GM12891 (cell line): ENCODE data around the gene CD33. TPM values are rescaled to one million over a fixed set of nuclear protein-coding genes. Genes with fewer than 3 reads are reported as not detected.
"Not testable (repeated sequence)": the region's sequence is repeated elsewhere in the genome, so short reads cannot be mapped to it uniquely, and the experiment has no call there.

ENCODE experiments used
- DNase-seq: peaks from one replicate; pipeline ENCODE4 v3.0.0; 2011; ENCODE audit warnings: low spot score; ENCODE audit not compliant: insufficient read length
- FAIRE-seq: peaks from 2 replicates; lab custom pipeline; 2011; peaks lifted over from hg19 to GRCh38; lab: Jason Lieb, UNC
- PAX5 ChIP-seq: IDR thresholded peaks from 2 replicates; pipeline ENCODE4 v1.6.1; 2011; ENCODE audit warnings: low read length, moderate library complexity, mild to moderate bottlenecking; ENCODE audit not compliant: insufficient read depth, severe bottlenecking
- POLR2A ChIP-seq: IDR thresholded peaks from 2 replicates; pipeline ENCODE4 v1.6.1; 2011; ENCODE audit warnings: low read depth, low read length, control low read depth
- POLR2AphosphoS5 ChIP-seq: IDR thresholded peaks from 2 replicates; pipeline ENCODE4 v1.6.1; 2011; ENCODE audit warnings: low read depth, low read length, control low read depth
- POU2F2 ChIP-seq: IDR thresholded peaks from 2 replicates; pipeline ENCODE4 v1.6.1; 2011; ENCODE audit warnings: low read depth, mild to moderate bottlenecking, control low read depth, low read length, moderate library complexity
- SPI1 ChIP-seq: IDR thresholded peaks from 2 replicates; pipeline ENCODE4 v1.6.1; 2011; ENCODE audit warnings: low read depth, low read length, control low read depth
- TAF1 ChIP-seq: IDR thresholded peaks from 2 replicates; pipeline ENCODE4 v1.6.1; 2011; ENCODE audit warnings: low read depth, low read length, control low read depth
- polyA plus RNA-seq: library from polyadenylated mRNA; unstranded; fragments of >200 nt; gene quantifications from one replicate; pipeline ENCODE4 v1.2.1, GENCODE V29; 2012; ENCODE audit warnings: low read depth, missing spikeins, inconsistent platforms; ENCODE audit not compliant: missing spikeins

The CD33 gene
- 2.2 TPM for polyA plus RNA-seq

DNA sequence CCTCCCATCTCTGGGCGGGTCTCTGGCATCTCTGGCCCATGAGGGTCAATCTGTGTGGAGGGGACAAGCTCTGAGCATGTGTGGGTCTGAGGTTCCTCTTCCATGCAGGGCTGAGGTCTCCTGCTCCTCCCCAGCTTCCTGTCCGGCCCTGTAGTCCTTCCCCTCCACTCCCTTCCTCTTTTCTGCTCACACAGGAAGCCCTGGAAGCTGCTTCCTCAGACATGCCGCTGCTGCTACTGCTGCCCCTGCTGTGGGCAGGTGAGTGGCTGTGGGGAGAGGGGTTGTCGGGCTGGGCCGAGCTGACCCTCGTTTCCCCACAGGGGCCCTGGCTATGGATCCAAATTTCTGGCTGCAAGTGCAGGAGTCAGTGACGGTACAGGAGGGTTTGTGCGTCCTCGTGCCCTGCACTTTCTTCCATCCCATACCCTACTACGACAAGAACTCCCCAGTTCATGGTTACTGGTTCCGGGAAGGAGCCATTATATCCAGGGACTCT, at the start of gene CD33:
TSS of gene CD33 (plus strand) at position 183 of the 496 bp plus-strand sequence. CDS start at position 222, 39 bp downstream.
- FAIRE-seq, DNase-seq: not testable (repeated sequence)

DNA sequence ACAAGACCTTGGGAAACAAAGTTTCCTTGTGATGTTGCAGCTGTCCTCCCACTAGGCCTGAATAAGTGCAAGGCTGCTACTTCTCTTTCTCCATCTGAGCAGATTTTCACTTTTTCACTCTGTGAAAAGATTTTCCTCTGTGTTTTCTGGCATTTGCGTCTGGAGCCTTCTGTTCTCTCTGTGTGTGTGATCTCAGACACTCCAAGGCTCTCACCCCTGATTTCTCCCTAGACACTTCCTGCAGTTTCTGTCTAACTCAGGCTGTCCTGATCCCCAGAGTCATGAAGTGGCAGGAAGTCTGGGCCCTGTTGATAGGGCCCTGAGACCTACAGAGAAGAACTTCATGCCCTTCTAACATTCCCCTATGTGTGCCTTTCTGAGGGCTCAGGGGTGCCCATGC, 45.6 kb upstream of the CD33 start:
- FAIRE-seq, result no peak
- no peak for DNase-seq
- no peak for TF ChIP-seq PAX5
- TF ChIP-seq SPI1, result no peak
- TF ChIP-seq TAF1, result no peak
- no peak for TF ChIP-seq POLR2A
- TF ChIP-seq POU2F2, result no peak
- TF ChIP-seq POLR2AphosphoS5, result no peak

DNA sequence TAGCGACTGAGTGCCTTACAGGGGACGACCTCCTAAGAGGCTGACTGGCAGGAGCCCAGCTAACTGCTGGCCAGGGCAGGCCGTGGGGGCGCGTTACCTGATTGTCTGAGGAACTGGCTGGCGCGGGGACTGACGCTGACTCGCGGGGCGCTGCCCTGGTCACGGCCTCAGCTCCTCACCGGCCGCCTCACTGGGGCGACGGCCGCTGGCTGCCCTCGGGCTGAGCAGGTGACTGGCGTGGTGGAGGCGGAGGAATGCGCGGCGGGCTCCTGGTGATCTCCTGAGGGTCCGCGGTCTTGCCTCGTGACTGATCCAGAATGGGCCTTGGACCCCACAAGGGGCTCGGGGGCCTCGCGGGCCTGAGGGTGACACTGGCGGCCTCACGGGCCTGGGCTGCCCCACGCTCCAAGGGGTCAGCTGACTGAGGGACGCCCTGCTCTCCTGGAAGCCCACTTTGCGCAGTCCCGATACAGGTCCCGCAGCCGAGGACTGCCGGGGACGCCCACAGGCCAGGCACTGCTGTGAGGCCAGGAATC, 43.4 kb upstream of the CD33 start:
- DNase-seq, result no peak
- TF ChIP-seq PAX5 (no peak), POU2F2 (no peak), SPI1 (no peak), POLR2A (no peak), TAF1 (no peak), POLR2AphosphoS5 (no peak)
- no peak for FAIRE-seq

DNA sequence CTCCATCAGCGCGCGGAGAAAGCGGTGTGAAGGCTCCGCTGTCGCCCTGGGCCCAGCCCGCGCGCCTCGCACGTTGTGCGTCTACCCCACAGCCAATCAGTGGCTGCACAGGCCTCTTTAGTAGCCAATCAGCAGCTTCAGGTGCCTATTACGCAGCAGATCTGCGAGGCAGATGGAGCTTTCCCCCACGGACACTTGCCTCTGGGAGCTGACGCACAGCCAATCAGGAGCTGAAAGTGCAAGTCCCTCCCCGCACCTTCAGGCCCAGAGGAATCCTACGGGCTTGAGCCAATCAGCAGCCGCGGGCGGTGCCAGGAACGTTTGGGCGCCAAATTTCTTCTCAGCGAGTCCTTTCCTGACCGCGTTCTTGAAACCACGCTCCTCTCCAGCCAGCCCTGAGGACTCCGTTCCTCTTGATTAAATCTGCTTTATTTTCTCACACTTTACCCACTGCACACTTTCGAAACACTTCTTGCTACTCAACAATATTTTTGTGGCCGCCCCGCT, 42.9 kb upstream of the CD33 start:
- FAIRE-seq, result no peak
- TF ChIP-seq TAF1 (no peak), SPI1 (no peak), PAX5 (no peak), POLR2AphosphoS5 (no peak), POU2F2 (no peak), POLR2A (no peak)
- no peak for DNase-seq

DNA sequence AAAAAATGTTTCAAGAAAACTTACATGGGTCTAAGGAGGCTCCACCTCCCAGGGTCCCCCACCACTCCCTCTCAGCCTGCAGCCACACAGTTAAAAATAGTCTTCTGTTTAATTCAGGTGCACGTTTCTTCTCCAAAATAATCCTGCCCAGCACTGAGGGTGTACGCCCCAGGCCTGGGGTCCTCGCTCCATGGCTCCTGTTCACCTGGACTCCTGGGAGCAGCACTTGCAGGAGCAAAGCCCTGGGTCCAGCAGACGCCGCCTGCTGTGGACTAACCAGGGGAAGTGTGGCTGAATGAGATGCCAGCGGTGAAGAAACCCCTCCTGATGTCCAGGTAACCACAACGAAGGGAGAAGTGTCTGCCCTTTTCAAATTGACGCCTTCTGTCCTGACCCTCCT, 41.3 kb upstream of the CD33 start:
- no peak for TF ChIP-seq TAF1
- TF ChIP-seq POU2F2, result no peak
- TF ChIP-seq POLR2A, result no peak
- no peak for TF ChIP-seq SPI1
- TF ChIP-seq POLR2AphosphoS5, result no peak
- TF ChIP-seq PAX5, result no peak
- DNase-seq (no peak), FAIRE-seq (no peak)

DNA sequence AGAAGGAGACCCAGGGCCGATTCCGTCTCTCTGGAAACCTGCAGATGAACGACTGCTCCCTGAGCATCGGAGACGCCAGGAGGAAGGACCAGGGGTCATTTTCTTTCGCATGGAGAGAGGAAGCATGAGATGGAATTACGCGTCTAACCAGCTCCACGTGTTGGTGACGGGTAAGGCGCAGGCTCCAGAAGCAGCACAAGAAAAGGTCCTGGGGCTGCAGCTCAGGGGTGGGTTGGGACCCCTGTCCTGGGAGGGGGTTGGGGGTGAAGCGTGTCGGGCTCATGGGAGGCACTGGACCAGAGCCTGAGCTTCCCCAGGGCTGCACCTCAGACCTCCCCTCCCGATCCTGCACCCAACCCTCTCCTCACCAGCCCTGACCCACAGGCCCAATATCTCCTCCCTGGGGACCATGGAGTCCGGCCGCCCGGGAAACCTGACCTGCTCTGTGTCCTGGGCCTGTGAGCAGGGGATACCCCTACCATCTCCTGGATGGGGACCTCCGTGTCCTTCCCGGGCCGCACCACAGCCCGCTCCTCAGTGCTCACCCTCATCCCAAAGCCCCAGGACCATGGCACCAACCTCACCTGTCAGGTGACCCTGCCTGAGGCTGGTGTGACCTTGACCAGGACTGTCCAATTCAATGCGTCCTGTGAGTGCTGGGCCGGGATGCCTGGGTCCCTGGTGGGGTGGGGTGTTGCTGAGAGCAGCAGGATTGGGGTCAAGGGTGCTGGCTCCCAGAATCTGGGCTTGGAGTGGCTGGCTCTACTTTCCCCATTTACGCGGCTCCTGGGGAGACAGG, 39.6 kb upstream of the CD33 start:
- TF ChIP-seq PAX5 (no peak), TAF1 (no peak), SPI1 (no peak), POU2F2 (no peak), POLR2A (no peak), POLR2AphosphoS5 (no peak)
- no peak for DNase-seq
- FAIRE-seq, result no peak

DNA sequence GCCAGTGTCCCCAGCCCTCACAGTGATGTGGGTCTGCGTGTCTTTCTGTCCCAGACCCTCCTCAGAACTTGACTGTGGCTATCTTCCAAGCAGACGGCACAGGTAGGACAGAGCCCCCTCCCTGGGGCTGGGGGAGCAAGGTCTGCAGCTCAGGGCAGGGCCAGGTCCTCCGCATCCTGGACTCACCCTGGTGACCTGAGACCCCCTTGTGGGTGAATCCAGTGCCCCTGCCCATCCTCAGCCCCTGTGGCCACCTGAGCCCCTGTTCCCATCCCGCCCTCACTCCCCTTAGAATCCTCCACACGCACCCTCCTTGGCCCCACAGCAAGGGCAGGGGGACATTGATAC, 39.0 kb upstream of the CD33 start:
- FAIRE-seq (no peak), DNase-seq (no peak)
- no peak for TF ChIP-seq PAX5
- TF ChIP-seq POU2F2, result no peak
- no peak for TF ChIP-seq POLR2AphosphoS5
- no peak for TF ChIP-seq TAF1
- TF ChIP-seq POLR2A, result no peak
- no peak for TF ChIP-seq SPI1

DNA sequence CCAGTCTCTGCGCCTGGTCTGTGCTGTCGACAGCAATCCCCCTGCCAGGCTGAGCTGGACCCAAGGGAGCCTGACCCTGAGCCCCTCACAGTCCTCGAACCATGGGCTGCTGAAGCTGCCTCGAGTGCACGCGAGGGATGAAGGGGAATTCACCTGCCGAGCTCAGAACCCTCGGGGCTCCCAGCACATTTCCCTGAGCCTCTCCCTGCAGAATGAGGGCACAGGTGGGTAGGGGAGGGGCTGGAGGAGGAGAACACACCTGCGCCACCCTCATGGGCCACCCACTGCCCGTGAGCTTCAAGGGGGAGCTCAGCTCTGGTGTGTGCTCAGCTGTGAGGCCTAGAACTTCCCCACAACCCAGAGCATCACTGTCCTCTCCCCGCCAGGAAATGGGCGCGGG, 38.6 kb upstream of the CD33 start:
- no peak for DNase-seq
- TF ChIP-seq TAF1 (no peak), POU2F2 (no peak), POLR2AphosphoS5 (no peak)
- no peak for FAIRE-seq

DNA sequence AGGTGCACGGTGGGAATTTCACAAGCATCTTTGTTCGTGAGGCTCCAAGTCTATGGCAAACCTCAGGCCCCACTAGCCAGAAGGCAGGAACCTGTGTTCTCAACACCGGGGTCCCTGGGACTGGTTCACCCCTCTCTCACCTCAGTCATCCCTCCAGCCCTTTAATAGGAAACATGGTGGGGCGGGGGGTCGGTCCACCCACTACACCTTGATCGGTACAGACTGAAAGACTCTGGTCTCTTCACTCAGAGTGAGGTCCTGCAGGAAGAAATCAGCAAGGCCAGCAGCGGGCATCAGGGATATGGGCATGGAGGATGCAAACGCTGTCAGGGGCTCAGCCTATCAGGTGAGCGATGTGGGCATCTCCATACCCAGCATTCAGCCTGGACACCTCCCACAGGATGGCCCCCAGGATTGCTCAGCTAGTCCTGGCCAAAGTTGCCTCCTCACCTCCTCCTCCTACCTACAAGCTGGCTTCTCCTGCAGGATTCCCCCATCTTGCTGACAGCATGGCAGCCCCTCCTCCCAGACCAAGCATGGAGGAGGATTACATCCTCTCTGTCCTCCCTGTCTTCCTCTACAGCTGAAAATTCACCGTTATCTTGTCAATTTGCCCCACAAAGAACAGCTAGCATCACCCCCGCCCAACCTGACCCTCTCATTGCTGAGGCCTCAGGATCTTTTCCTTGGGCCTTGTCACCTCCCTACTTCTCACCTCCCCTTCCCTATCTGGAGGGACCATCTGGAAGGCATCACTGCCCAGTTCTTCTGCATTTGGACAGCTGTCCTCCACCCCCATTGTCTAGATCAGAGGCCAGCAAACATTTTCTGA, 37.3 kb upstream of the CD33 start:
- DNase-seq (no peak), FAIRE-seq (no peak)
- no peak for TF ChIP-seq POU2F2
- TF ChIP-seq POLR2AphosphoS5, result no peak
- TF ChIP-seq TAF1, result no peak
- no peak for TF ChIP-seq POLR2A
- no peak for TF ChIP-seq PAX5
- no peak for TF ChIP-seq SPI1
